HG02852 (cell line): Measurements from ENCODE around the gene TBC1D3G.
"Not testable (repeated sequence)": the region's sequence is repeated elsewhere in the genome, so short reads cannot be mapped to it uniquely, and the experiment has no call there.

Source experiments
- ATAC-seq: cut with Tn5 transposase; IDR thresholded peaks from one replicate; pipeline ENCODE4 v1.9.1; 2021; ENCODE audit warnings: mild to moderate bottlenecking, moderate library complexity; ENCODE audit not compliant: unreplicated experiment

TBC1D3G gene

GRCh38 chr17:36323584-36323983 lies at the start of gene TBC1D3G:
TSS of gene TBC1D3G (plus strand) at chr17:36323884. CDS start at chr17:36325412, 1,528 bp downstream.
- not testable (repeated sequence) for ATAC-seq

- ATAC-seq = not testable (repeated sequence)
Observed at GRCh38 chr17:36283256-36283655, 40.4 kb upstream of the TBC1D3G start.

DNA sequence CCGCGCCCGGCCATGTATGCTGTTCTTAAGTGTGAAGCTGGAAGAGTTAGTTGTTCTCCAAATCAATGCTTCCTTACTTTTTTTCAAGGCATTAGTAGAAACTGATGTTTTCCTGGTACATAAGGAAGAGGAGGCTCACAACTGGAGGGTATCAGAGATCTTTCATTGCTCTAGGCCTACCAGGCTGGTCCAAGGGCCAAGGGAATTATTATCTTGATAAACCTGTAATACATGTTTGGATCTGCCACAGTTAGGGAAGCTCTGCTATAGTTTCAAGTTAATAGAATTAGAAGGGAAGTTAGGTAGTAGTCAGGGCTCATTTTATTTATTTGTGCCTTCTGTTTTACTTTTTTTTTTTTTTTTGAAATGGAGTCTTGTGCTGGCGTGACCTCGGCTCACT lies 39.5 kb upstream of the TBC1D3G start:
- ATAC-seq = not testable (repeated sequence)

DNA sequence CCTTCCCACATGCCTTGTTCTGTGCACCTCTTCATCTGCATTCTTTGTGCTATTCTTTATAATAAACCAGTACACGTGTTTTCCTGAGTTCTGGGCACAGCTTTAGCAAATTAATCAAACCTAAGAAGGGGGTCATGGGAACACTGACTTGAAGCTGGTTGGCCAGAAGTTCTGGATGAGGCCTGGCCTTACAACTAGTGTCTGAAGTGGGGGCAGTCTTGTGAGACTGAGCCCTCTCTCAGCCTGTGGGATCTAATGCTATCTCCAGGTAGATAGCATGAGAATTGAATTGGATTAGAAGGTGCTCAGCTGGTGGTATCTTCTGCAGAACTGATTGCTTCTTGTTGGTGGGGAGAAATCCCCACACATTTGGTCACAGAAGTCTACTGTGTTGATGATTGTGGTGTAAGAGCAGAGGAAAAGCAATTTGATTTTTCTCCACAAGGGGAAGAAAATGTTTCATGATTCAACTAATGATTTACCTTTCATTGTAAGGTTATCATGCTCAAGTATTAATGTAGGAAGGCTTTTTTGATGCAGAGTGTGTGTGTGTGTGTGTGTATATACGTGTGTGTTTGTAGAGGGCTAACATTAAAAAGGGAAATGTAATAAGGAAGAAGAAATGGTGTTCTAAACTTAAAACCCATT lies 33.6 kb upstream of the TBC1D3G start:
- not testable (repeated sequence) for ATAC-seq

- not testable (repeated sequence) for ATAC-seq
Observed at GRCh38 chr17:36295161-36295560, 28.5 kb upstream of the TBC1D3G start.

DNA sequence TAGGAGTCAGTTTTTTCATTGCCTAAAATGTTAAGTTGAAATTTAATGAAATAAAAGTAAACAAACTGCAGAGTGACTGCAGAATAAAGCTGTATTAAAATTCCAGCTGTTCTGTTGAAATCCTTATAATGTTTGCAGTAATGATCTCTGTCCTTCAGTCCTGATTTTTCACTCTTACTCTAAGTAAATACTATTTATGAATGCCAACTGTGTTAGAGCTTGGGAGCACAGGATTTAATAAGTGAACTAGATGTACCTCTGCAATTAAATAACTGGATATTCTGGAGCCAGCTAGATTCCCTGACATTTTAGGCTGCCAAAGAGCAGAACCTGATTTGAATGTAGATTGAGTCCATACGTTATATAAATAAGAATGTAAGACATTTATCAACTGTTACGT lies 7.9 kb upstream of the TBC1D3G start:
- ATAC-seq = not testable (repeated sequence)

- not testable (repeated sequence) for ATAC-seq
Observed at GRCh38 chr17:36362496-36362895, 38.8 kb downstream of the TBC1D3G start.

DNA sequence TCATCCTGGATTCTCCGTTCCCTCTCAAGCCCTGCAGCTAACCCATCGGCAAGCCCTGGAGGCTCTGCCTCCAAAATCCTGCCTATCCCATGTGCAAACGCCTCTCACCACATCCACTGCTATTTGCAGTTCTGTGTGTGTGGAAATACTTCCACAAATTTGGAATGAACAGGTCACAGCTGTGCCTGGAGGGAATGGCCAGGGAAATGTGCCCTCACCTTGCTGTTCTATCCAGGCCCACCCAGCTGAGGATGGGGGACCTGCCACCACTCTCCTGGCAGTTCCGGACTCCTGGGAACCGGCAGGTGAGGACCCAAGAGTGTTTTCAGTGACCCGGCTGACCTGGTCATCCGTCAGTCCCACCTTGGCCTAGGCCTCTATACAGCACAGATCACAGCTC lies 52.3 kb downstream of the TBC1D3G start:
- ATAC-seq = not testable (repeated sequence)
